Urinary bladder (tissue), 4 donors: Measurements from ENCODE around the gene GGT6. TPM values are rescaled to one million over a fixed set of nuclear protein-coding genes. Genes with fewer than 3 reads are reported as not detected.
A peak's percentile ranks its signal among the peaks of the same experiment; 100 is the strongest.
"Not testable (repeated sequence)": the region's sequence is repeated elsewhere in the genome, so short reads cannot be mapped to it uniquely, and the experiment has no call there.

ENCODE experiments used
- DNase-seq: peaks from one replicate; pipeline ENCODE4 v3.0.0-alpha.2; 2015; ENCODE audit errors: extremely low spot score
- H3K27ac ChIP-seq: one replicate; pipeline ENCODE4 v1.5.1; 2013; ENCODE audit warnings: low read depth, mild to moderate bottlenecking, moderate library complexity
- H3K36me3 ChIP-seq: one replicate; pipeline ENCODE4 v1.6.1; 2013; ENCODE audit warnings: mild to moderate bottlenecking, moderate library complexity; ENCODE audit not compliant: insufficient read depth
- H3K4me1 ChIP-seq: one replicate; pipeline ENCODE4 v1.6.1; 2013; ENCODE audit warnings: mild to moderate bottlenecking, moderate library complexity; ENCODE audit not compliant: insufficient read depth
- H3K4me3 ChIP-seq: one replicate; pipeline ENCODE4 v1.5.1; 2013; ENCODE audit warnings: low read depth, low read length
- WGBS: extraction: QIAGEN DNeasy Blood & Tissue Kit; methylation state at CpG from one replicate; pipeline ENCODE4 v1.1.7; 2013; 5-methylcytosine and 5-hydroxymethylcytosine counted together
- polyA plus RNA-seq: library from polyadenylated mRNA; stranded (reverse); fragments of 200-250 nt; gene quantifications from one replicate; pipeline ENCODE4 v1.2.3, GENCODE V29; 2013
- total RNA-seq: library from RNA; depleted of rRNA; stranded (reverse); fragments of >200 nt; gene quantifications from one replicate; pipeline ENCODE4 v1.2.3, GENCODE V29; 2014
- donor health status: healthy with polysubstance abuse.
- donor health status: healthy.

The GGT6 gene
- total and polyA plus RNA-seq, 2 donors: 11.5 to 13.0 TPM

DNA sequence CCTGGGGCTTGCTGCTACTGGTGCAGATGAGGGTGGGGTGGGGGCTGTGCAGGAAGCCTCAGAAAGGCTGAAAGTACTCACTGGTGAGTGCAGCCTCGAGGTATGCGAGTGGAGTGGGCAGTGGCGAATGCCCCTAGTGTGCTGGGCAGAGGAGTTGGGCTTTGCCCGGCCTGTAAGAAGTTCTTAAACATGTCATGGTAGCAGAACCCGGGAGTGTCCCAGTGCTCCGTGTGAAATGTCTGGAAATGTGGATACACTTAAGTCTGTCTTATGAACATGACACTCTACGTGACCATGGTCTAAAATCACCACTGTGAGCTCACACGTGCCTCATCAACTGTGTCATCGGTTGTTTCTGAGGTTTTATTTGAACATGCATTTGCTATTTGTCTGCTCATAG is 25.7 kb upstream of the GGT6 start:
- no peak overlapping the region for H3K4me3 ChIP-seq
- DNase-seq: no peak
- no peaks in the 10 kb centered on the region for H3K36me3 ChIP-seq
- H3K4me1 ChIP-seq: no peaks in the 10 kb centered on the region
- H3K27ac ChIP-seq: no peak overlapping the region
- WGBS: 84% methylated on average over 9 of the region's 9 CpGs

DNA sequence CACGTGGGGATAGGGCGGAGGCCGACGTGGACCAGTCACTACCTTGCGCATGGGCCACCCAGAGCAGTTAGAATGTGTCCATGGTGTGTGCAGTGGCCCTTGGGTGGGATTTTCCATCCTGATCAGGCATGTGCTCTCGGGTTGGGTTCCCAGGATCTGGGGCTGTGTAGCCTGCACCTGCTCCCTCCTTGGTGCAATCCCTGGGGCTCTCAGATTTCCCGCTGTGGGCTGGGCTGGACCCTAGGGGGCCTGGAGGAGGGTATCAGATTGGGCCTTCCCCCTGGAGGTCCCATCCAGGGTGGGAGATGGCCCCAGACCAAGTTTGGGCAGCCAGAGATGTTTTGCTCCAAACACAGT is 25.2 kb upstream of the GGT6 start:
- no peak overlapping the region for H3K4me3 ChIP-seq
- DNase-seq: no peak
- no peak overlapping the region for H3K27ac ChIP-seq
- WGBS: 78% methylated on average over 7 of the region's 7 CpGs
- H3K36me3 ChIP-seq: no peaks in the 10 kb centered on the region
- no peaks in the 10 kb centered on the region for H3K4me1 ChIP-seq

GRCh38 chr17:4584917-4585637 is 24.7 kb upstream of the GGT6 start:
- no peak for DNase-seq
- H3K4me3 ChIP-seq: peak overlapping the region; percentile 43
- no peaks in the 10 kb centered on the region for H3K4me1 ChIP-seq
- no peaks in the 10 kb centered on the region for H3K36me3 ChIP-seq
- no peak overlapping the region for H3K27ac ChIP-seq
- WGBS: 22% methylated on average over 57 of the region's 57 CpGs

DNA sequence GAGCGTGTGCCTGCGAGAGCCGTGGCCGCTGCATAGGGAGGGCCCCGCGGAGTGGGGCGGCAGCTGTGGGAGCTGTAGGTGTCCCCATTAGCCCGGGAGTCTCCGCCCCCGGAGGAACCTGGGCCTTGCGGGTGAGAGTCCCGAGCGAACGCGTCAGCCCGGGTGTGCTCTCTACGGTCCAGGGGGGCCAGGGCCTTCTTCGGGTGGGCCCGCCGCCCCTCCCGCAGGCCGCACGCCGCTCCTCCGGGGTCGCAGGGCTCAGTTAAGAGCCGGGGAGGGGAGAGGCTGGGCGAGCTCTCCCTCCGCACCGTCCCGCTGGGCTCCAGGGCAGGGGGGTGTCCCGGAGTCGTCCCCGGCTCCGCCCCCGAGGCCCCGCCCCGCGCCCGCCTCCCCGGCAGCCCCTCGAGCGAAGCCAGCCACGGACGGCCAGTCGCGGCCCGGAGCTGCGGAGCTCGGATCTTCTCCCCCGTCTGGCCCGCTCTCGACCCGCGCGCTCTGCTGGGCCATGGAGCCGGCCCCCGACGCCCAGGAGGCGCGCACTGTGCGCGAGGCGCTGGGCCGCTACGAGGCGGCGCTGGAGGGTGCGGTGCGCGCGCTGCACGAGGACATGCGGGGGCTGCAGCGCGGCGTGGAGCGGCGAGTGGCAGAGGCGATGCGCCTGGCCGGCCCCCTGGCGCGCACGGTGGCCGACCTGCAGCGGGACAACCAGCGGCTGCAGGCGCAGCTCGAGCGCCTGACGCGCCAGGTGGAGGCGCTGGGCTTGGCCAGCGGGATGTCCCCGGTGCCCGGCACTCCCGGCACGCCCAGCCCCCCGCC is 23.9 kb upstream of the GGT6 start, which contains the start of gene SMTNL2:
SMTNL2 (plus strand) TSS at position 429 of the 816 bp plus-strand sequence; CDS start at position 506, 77 bp downstream.
- Histone ChIP-seq H3K27ac (no peak within 1 kb of the TSS), H3K4me3 (peak within 1 kb of the TSS; percentile 43), H3K4me1 (no peaks in the 10 kb centered on the region), H3K36me3 (no peaks in the 10 kb centered on the region)
- WGBS: under 1% methylated on average over 100 of the region's 100 CpGs
- no peak for DNase-seq

DNA sequence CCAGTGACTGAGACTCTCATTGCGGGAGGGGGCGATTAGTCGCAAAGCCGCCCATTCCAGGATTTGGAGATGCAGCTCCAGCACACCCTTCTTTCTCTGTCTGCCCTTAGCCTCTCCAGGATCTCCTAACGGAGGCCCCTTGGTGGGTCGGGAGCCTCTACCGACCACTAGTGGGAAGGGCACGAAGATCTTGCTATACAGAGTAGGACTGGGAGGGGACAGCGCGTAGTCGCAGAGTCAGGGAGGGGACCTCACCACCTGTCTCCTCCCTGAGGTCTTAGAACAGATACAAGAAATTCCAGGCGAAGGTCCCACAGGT is 23.4 kb upstream of the GGT6 start:
- 15% methylated on average over 12 of the region's 12 CpGs for WGBS
- Histone ChIP-seq H3K27ac (no peak overlapping the region), H3K36me3 (no peaks in the 10 kb centered on the region), H3K4me3 (peak overlapping the region; percentile 43), H3K4me1 (no peaks in the 10 kb centered on the region)
- no peak for DNase-seq

DNA sequence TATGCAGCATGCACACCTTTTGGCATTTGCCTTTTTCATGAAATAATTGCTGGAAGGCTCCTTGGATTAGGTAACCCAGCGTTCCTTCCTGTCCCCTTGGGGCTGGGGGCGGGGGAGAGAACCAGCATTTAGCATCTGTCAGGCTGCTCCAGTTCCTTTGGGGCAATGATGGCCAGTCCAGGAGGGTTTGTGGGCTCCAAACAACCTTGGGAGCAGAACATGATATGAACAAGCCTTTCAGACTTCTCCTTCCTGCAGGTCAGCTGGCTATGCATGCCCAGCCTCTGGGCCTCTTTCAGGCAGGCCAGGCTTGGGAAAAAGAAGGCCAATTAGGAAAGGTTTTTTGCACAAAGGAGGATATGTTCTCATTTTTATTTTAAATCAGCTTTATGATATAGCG is 22.8 kb upstream of the GGT6 start:
- Histone ChIP-seq H3K36me3 (no peaks in the 10 kb centered on the region), H3K27ac (no peak overlapping the region), H3K4me1 (no peaks in the 10 kb centered on the region), H3K4me3 (no peak overlapping the region)
- no peak for DNase-seq
- 87% methylated on average over 3 of the region's 3 CpGs for WGBS

- no peak for DNase-seq
- Histone ChIP-seq H3K27ac (no peak overlapping the region), H3K4me1 (no peaks in the 10 kb centered on the region), H3K4me3 (no peak overlapping the region), H3K36me3 (no peaks in the 10 kb centered on the region)
- 85% methylated on average over 8 of the region's 8 CpGs for WGBS
Measured at GRCh38 chr17:4582691-4583090, 22.3 kb upstream of the GGT6 start.

DNA sequence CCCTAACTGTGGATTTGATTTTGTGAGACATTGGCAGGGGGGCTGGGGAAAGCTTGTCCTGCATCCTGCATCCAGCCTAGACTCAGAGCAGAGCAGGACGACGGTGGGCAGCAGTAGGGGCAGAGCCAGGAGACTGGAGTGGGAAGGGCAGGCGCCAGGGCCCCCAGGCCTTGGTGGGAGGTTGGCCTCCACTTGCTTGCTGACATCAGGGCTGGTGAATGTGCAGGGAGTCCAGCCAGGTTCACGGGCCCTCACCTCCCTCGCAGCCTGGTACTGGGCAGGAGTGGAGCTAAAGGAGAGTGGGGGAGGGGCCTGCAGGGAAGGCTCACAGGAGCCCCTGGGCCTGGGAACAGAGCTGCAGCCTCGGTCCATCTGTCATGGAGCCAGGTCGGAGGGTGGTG is 21.7 kb upstream of the GGT6 start:
- DNase-seq: no peak

GRCh38 chr17:4580291-4580690 is 19.9 kb upstream of the GGT6 start:
- 53% methylated on average over 7 of the region's 7 CpGs for WGBS
- H3K4me3 ChIP-seq: no peak overlapping the region
- H3K4me1 ChIP-seq: no peaks in the 10 kb centered on the region
- no peak for DNase-seq
- no peak overlapping the region for H3K27ac ChIP-seq
- H3K36me3 ChIP-seq: no peaks in the 10 kb centered on the region

More for the DNA sequence above, 21.7 kb upstream of the GGT6 start:
- Histone ChIP-seq H3K4me3 (no peak overlapping the region), H3K36me3 (no peaks in the 10 kb centered on the region), H3K27ac (no peak overlapping the region), H3K4me1 (no peaks in the 10 kb centered on the region)
- WGBS: 58% methylated on average over 7 of the region's 7 CpGs

DNA sequence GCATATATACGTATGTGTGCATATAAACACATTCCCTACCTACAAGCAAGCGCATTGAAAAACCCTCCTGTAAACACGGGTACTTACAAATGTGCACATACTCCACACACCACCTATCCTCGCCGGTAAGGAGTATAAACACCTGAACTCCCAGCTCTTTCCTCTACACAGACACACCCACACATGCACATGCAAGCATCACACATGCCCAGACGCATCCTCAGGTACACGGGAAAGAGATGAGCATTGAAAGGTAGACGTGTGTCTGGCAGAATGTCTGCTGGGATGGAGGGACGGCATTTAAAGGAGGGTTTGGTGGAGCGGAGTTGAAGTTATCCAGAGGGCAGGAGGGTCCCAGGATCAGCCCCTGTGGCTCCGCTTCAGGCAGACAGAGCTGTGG is 19.3 kb upstream of the GGT6 start:
- 76% methylated on average over 11 of the region's 11 CpGs for WGBS
- Histone ChIP-seq H3K27ac (no peak overlapping the region), H3K4me3 (no peak overlapping the region), H3K4me1 (no peaks in the 10 kb centered on the region), H3K36me3 (no peaks in the 10 kb centered on the region)
- no peak for DNase-seq

DNA sequence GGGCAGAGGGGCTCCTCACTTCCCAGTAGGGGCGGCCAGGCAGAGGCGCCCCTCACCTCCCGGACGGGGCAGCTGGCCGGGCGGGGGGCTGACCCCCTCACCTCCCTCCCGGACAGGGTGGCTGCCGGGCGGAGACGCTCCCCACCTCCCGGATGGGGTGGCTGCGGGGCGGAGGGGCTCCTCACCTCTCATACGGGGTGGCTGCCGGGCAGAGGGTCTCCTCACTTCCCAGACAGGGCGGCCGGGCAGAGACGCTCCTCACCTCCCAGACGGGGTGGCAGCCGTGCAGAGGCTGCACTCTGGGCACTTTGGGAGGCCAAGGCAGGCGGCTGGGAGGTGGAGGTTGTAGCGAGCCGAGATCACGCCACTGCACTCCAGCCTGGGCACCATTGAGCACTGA is 18.0 kb upstream of the GGT6 start:
- WGBS: 96% methylated on average over 20 of the region's 24 CpGs

GRCh38 chr17:4577386-4577993 is 17.1 kb upstream of the GGT6 start:
- no peaks in the 10 kb centered on the region for H3K36me3 ChIP-seq
- no peak overlapping the region for H3K4me3 ChIP-seq
- H3K4me1 ChIP-seq: no peaks in the 10 kb centered on the region
- 77% methylated on average over 8 of the region's 8 CpGs for WGBS
- no peak overlapping the region for H3K27ac ChIP-seq
- DNase-seq: no peak

More for the DNA sequence above, 18.0 kb upstream of the GGT6 start:
- H3K4me3 ChIP-seq, DNase-seq, H3K36me3 ChIP-seq, H3K4me1 ChIP-seq, H3K27ac ChIP-seq: not testable (repeated sequence)

- Histone ChIP-seq H3K36me3 (no peaks in the 10 kb centered on the region), H3K4me1 (no peaks in the 10 kb centered on the region), H3K27ac (no peak overlapping the region), H3K4me3 (no peak overlapping the region)
- no peak for DNase-seq
- 65% methylated on average over 18 of the region's 18 CpGs for WGBS
Measured at GRCh38 chr17:4576729-4577322, 16.4 kb upstream of the GGT6 start.

DNA sequence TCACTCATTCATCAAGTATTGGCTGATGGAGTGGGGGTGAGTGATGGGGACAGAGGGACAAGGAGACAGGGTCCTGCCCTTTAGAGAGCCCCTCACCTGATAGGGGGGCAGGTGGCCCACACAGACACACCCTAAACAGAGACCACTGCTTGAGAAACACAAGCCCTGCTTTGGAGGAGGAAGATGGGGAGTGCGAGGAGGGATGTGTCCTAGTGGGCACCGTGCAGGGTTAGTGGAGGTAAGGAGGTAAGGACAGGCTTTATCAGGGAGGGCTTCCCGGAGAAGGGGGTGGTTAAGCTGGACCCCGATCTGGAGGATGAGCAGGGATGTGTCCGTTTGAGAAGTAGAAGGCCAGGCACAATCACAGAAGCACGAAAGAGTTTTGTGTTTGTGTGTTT is 15.8 kb upstream of the GGT6 start:
- Histone ChIP-seq H3K36me3 (no peaks in the 10 kb centered on the region), H3K27ac (no peak overlapping the region), H3K4me3 (no peak overlapping the region), H3K4me1 (no peaks in the 10 kb centered on the region)
- 74% methylated on average over 6 of the region's 6 CpGs for WGBS
- DNase-seq: no peak
